LNCaP clone FGC (cell line): ENCODE results near the gene ST6GALNAC3.

Experiments used
- DNase-seq: peaks from one replicate; pipeline ENCODE4 v3.0.0-alpha.2; 2011; ENCODE audit warnings: low read depth
- H3K4me3 ChIP-seq: 2 replicates; pipeline ENCODE4 v1.5.1; 2011; ENCODE audit warnings: mild to moderate bottlenecking, low read depth, low read length, control low read depth
- CTCF ChIP-seq: IDR thresholded peaks from 2 replicates; pipeline ENCODE4 v1.5.1; 2012; ENCODE audit warnings: mild to moderate bottlenecking; ENCODE audit not compliant: control insufficient read depth, insufficient read depth; ENCODE audit errors: extremely low read depth

Gene ST6GALNAC3

GRCh38 chr1:76160225-76160624 is 85.7 kb downstream of the ST6GALNAC3 start:
- no peak for DNase-seq
- TF ChIP-seq CTCF = no peak
- H3K4me3 ChIP-seq = no peak overlapping the region

GRCh38 chr1:76161451-76161850 is 86.9 kb downstream of the ST6GALNAC3 start:
- DNase-seq = no peak
- H3K4me3 ChIP-seq = no peak overlapping the region
- TF ChIP-seq CTCF = no peak

GRCh38 chr1:76162254-76162653 is 87.7 kb downstream of the ST6GALNAC3 start:
- no peak for TF ChIP-seq CTCF
- no peak overlapping the region for H3K4me3 ChIP-seq
- DNase-seq = no peak

GRCh38 chr1:76164165-76164564 is 89.6 kb downstream of the ST6GALNAC3 start:
- H3K4me3 ChIP-seq = no peak overlapping the region
- no peak for TF ChIP-seq CTCF
- no peak for DNase-seq

- no peak overlapping the region for H3K4me3 ChIP-seq
- no peak for DNase-seq
- no peak for TF ChIP-seq CTCF
Measured at GRCh38 chr1:76170084-76170483, 95.5 kb downstream of the ST6GALNAC3 start.

GRCh38 chr1:76170513-76170912 is 96.0 kb downstream of the ST6GALNAC3 start:
- no peak for TF ChIP-seq CTCF
- no peak overlapping the region for H3K4me3 ChIP-seq
- DNase-seq = no peak

GRCh38 chr1:76176000-76176399 is 101.5 kb downstream of the ST6GALNAC3 start:
- TF ChIP-seq CTCF = no peak
- H3K4me3 ChIP-seq = no peak overlapping the region
- no peak for DNase-seq
